NCI-H446 treated with DMSO at 0.1 percent for 48 hours (cell line): ENCODE data around the gene ADD3.
"Not testable (repeated sequence)": the region's sequence is repeated elsewhere in the genome, so short reads cannot be mapped to it uniquely, and the experiment has no call there.

Experiments used
- DNase-seq: peaks from one replicate; lab custom pipeline; 2025; lab: John Stamatoyannopoulos, UW

The ADD3 gene

DNA sequence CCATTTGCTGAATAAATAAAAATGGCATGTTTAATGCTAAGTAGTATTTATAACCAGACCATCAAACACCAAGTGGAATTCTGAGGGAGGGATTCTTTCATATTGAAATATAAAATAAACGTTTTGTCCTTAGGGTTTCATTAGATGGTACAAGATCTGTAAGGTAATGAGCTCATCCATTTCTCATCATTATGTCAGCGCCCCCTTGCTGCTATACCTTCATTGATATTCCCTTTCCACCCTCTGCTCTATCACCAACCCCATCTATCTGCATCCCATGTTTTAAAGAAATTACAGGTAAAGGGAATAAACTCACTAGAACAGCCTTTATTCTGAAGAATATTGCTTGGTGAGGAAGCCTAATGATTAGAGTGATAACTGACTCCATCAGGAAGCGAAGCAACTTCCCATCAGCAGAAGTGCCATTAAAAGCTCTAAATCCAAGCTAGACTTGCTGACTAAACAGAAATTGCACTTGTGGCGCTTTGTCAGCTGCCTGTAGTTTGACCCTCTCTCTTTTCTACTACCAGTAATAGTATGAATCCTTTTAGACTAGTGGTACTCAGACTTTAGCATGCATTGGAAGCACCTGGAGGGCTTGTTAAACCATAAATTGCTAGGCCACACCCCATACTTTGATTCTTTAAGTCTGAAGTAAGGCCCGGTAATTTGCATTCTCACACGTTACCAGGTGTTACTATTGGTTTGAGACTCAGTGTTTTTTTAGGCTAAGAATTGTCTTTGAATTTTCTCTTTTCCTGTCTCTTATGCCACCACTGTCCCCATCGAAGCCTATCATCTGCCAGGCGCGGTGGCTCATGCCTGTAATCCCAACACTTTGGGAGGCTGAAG lies 27.5 kb downstream of the ADD3 start:
- DNase-seq, result no peak

DNA sequence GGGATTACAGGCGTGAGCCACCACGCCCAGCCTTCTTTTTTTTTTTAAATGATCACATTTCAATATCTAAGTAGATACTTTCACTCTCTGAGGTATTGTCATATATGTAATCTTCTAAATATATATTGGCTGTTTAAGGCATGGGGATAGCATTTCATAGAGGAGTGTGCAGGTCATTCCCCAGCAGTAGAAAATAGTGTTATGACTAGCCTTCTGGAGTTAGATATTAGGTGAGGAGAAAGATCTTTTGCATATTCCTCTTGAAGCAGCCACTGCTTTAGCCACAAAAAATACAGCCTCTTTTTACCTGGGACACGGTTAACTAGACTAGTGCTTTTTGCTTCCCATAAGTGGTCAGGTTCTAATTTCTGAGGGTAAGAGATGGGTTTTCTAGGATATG lies 28.9 kb downstream of the ADD3 start:
- no peak for DNase-seq

GRCh38 chr10:110039254-110039653 lies 31.5 kb downstream of the ADD3 start:
- no peak for DNase-seq

GRCh38 chr10:110040108-110040507 lies 32.3 kb downstream of the ADD3 start:
- DNase-seq, result no peak

GRCh38 chr10:110040767-110041478 lies 33.1 kb downstream of the ADD3 start:
- DNase-seq, result no peak

DNA sequence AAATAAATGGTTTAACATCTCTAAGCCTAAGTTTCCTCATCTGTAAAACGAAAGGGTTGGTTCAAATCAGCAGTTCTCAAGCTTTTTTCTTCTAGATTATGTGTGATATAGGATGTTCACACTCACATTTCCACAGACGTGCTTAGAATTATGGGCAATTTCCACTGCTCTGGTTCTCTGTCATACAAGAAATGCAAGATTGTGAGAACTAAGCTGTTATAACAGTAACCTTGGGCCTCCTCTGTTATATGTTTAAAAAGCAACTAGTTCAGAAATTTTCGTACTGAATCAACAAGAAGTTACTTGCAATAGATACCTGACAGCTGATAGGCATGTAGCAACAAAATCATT lies 33.7 kb downstream of the ADD3 start:
- DNase-seq, result no peak

DNA sequence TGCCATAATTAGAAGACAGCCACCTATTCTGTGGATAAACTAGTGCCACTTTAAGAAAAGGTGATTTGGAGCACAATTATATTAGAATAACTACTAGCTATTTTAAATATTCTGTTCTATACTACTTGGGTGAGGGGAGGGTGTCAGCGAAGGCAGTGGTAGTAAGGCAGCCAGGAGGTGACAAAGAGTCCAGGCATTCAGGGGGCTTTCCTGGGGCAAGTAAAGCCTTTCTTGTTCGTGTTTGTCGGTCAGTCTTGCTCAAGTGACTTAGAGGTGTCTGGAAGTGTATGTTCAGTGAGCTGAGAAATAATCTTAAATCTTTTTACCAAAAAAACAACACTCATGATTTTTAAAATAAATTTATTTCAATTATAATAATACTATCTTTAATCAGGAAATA lies 34.4 kb downstream of the ADD3 start:
- DNase-seq, result no peak

- no peak for DNase-seq
Observed at GRCh38 chr10:110042891-110043290, 35.1 kb downstream of the ADD3 start.

DNA sequence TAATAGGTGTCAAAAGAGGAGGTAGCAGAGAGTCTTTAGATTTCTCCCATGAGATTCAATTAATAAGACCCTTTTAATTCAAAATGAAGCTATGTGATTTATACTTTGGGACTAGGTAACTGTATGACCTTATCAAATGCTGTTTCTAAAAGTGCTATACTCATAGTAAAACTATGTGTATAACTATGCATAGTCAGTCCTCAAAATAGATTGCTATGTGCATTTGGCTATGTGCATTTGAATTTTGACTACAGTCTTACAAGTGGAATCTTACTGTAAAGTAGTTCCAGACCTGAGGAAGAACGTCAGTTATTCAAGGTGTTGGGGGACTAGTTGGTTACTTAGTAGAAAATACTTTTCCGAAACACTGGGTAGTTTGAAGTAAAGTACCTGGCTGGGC lies 36.9 kb downstream of the ADD3 start:
- DNase-seq, result no peak

DNA sequence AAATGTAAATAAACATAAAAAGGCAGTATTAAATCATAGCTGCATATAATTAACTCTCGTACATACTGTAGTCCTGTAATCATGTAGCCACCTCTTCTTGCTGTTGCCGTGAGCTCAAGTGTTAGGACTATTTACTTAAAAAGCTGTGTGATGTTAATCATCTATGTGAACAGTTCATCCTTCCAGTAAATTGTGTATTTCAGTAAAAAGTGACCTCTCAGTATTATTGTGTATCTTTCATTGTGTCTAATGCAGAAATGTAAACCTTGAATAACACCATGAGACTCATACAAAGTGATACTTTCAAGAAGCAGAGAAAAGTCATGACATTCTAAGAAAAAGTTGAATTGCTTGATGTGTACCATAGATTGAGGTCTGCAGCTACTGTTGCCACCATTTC lies 38.0 kb downstream of the ADD3 start:
- no peak for DNase-seq

GRCh38 chr10:110048145-110048544 lies 40.4 kb downstream of the ADD3 start:
- DNase-seq, result not testable (repeated sequence)

DNA sequence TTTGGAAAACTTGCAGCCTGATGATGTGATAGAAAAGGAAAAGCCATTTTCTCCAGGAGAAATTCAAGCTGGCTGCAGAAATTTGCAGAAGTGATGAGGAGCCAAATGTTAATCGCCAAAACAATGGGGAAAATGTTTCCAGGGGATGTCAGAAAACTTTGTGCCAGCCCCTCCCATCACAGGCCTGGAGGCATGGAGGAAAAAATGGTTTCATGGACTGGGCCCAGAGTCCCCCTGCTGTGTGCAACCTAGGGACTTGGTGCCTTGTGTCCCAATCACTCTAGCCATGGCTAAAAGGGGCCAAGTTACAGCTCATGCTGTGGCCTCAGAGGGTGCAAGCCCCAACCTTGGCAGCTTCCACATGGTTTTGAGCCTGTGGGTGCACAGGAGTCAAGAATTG lies 41.0 kb downstream of the ADD3 start:
- no peak for DNase-seq

- not testable (repeated sequence) for DNase-seq
Observed at GRCh38 chr10:110049889-110050591, 42.3 kb downstream of the ADD3 start.

DNA sequence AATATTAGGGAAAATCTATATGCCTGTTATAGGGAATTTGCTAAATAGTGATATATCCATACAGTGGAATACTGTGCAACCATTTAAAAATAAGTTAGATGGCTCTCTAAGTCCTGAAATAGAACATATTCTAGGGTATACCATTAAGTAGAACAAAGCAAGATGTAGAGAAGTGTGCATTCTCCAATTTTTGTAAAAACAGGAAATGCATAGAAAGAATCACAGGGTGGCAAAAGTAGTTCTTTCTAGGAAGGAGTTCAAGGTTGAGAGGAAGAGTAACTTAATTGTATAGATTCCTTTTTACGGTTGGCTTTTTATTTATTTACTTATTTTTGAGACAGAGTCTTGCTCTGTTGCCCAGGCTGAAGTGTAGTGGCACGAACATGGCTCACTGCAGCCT lies 43.7 kb downstream of the ADD3 start:
- no peak for DNase-seq

DNA sequence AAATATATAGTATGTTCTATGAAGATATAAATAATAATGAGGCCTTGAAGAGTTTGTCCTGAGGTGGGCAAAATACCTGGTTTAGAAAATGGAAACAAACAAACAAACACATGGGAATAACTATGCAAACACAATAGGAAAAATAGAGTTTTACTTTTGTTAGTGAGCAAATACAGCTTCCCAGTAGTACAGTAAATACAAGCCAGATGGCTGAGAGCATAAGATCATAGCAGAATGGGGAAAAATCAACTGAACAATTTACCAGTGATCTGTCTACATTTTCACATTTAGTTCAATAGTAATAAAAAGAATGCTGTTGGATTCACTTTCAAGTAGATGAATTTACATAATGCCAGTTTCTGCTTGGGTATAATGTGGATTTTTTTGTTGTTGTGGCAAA lies 45.1 kb downstream of the ADD3 start:
- no peak for DNase-seq

GRCh38 chr10:110056822-110057221 lies 49.0 kb downstream of the ADD3 start:
- no peak for DNase-seq

DNA sequence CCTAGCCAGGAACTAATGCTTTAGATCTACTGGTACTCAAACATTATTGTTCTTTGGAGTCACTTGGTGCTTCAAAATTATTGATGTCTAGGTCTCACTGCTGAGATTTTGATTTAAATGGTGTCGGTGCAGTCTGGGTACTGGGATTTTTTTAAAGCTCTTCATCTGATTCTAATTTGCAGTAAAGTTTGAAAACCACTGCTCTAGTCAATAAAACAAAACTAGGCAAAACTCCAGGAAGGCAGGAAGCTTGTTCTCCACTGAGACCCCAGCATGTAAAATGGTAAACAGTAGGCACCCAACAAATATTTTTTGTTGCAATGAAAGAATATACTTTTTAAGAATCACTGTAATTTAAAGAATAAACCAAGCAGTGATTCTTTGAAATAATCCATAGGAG lies 49.7 kb downstream of the ADD3 start:
- DNase-seq, result no peak

DNA sequence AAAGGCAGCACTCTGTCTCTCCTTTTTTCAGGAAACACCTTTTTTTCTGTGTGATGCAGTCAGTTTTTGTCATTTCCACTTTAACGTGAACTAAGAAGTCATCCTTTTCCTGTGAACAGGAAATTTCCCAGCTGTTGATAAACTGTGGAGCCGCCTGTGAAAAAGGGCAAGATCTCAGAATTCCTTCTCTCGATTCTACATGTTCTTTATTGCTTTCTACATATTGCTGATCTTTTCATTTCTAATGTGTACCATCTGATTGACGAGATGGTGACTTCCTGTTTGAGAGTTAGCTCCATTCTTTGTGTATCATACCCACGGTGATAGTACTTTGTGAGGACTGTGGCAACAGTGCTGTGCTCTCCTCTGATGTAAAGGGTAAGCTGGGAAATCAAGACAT lies 50.4 kb downstream of the ADD3 start:
- no peak for DNase-seq

GRCh38 chr10:110059925-110060324 lies 52.1 kb downstream of the ADD3 start:
- no peak for DNase-seq

GRCh38 chr10:110061687-110062086 lies 53.9 kb downstream of the ADD3 start:
- no peak for DNase-seq

- DNase-seq, result no peak
Observed at GRCh38 chr10:110065269-110065668, 57.5 kb downstream of the ADD3 start.

DNA sequence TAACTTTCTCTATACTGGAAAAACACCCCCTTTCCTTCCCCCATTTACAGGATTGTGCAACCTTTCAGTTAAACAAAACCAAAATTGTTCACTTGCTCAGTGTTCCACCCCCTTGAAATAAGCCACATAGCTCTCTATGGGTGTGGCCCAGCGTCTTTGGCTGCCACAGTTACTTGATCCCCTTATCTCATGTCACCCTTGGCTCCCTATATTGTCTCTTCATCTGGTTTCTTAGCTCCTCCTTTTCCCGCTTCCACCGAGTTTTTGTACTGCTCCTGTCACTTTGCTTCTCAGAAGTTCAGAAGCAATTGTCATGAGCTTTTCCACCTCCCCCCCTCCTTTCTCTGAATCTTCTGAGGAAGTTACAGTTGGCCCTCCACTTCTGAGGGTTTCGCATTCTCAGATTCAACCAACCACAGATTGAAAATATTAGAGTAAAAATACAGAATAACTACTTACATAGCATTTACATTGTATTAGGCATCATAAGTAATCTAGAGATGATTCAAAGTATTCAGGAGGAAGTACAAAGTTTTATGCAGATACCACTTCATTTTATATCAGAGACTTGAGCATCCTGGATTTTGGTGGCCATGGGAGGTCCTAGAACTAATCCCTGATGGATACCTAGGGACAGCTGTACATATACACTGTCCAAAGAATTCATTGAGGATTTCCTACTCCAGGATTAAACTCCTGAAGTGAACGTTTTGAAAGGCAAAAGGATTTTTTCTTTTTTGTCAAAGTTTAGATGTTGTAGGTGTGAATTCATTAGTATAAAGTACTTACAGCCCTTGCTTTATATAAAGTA lies 60.4 kb downstream of the ADD3 start:
- DNase-seq, result no peak
